GM20000 (cell line): ENCODE measurements around the gene DLX3.

Experiments used
- DNase-seq: peaks from one replicate; pipeline ENCODE4 v3.0.0; 2012; ENCODE audit warnings: low spot score
- CTCF ChIP-seq: IDR thresholded peaks from 2 replicates; pipeline ENCODE4 v1.5.1; 2012; ENCODE audit warnings: mild to moderate bottlenecking, control low read depth; ENCODE audit errors: extremely low read depth, missing control alignments

Gene DLX3

GRCh38 chr17:50013079-50013478, 18.1 kb upstream of the DLX3 start:
- no peak for DNase-seq
- no peak for TF ChIP-seq CTCF

GRCh38 chr17:50009282-50009681, 14.3 kb upstream of the DLX3 start:
- no peak for DNase-seq
- no peak for TF ChIP-seq CTCF

- TF ChIP-seq CTCF, result no peak
- DNase-seq, result no peak
Measured at GRCh38 chr17:50003911-50004310, 8.9 kb upstream of the DLX3 start.

- TF ChIP-seq CTCF, result no peak
- DNase-seq, result peak; percentile 3
Measured at GRCh38 chr17:49998836-49999511, 4.0 kb upstream of the DLX3 start.

- peak; percentile 90 for DNase-seq
- TF ChIP-seq CTCF, result peak; percentile 78
Measured at GRCh38 chr17:49997773-49998703, 3.0 kb upstream of the DLX3 start.

- peak; percentile 17 for DNase-seq
- no peak for TF ChIP-seq CTCF
Measured at GRCh38 chr17:49997301-49997650, 2.3 kb upstream of the DLX3 start.
